Nephron (organoid): ENCODE results near the gene VIPR2.

ENCODE experiments used
- H3K27ac Mint-ChIP-seq, 3 experiments: 2 replicates each; pipeline ENCODE4 v1.8.0; 2020; ENCODE audit warnings: mixed read lengths in 3 of 3, mild to moderate bottlenecking in 2 of 3, moderate library complexity in 1 of 3
- H3K27me3 Mint-ChIP-seq: 2 replicates; pipeline ENCODE4 v1.8.0; 2021; ENCODE audit warnings: low read depth, mild to moderate bottlenecking, moderate library complexity, mixed read lengths
- H3K36me3 Mint-ChIP-seq: 2 replicates; pipeline ENCODE4 v1.8.0; 2020; ENCODE audit warnings: low read depth, mixed read lengths
- H3K4me1 Mint-ChIP-seq: 2 replicates; pipeline ENCODE4 v1.8.0; 2020; ENCODE audit warnings: mixed read lengths
- H3K4me3 Mint-ChIP-seq, 3 experiments: 2 replicates each; pipeline ENCODE4 v1.8.0; 2020; ENCODE audit warnings: mild to moderate bottlenecking in 3 of 3, mixed read lengths in 3 of 3, moderate library complexity in 2 of 3
- H3K9me3 Mint-ChIP-seq: 2 replicates; pipeline ENCODE4 v1.8.0; 2020; ENCODE audit warnings: mixed read lengths
- TF ChIP-seq, protein P1 (sequence below), 3 experiments: fragments of 200-600 bp; sonication (generic); IDR thresholded peaks; one replicate each; pipeline ENCODE4 v1.5.0; 2021; ENCODE audit warnings: antibody characterized with exemption in 3 of 3; ENCODE audit not compliant: unreplicated experiment in 3 of 3

VIPR2 gene

DNA sequence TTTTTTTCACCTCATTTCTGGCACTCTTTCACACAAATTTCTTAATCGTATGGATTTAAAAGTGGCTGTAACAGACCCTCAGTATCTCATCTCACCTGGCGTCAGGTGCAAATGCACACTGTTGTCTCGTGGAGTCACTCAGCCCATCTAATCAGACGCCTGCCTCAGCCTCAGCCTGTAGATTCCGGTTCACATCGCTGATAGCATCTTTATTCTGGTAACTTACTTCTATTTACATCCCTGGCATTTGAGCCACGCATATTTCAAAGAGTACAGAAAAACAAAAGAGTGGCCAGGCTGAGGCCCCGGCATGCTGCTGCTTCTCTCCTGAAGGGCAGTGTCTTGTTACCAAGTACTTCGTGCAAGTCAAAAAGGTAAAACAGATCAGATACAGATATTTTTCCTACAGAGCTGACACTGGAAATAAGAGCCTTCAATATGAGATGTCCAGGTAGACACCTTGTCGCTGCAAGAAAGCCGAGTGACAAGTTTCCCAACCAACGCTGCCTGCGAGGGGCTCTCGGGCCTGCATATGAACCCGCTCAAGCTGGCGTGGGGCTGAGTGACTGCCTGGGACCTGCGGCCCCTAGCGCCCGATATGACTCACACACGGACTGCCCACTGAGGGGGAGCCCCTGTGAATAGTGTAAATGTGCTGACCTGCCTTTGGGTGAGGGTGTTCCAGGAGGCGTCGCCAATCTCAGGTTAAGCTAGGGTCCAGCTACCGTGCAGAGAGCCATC lies 4.3 kb downstream of the VIPR2 start:
- Mint-ChIP-seq H3K27me3 (peaks cover 56% of the 10 kb centered on the region), H3K27ac (no peak overlapping the region), H3K36me3 (peaks cover 5% of the 10 kb centered on the region), H3K4me3 (no peak overlapping the region), H3K9me3 (peaks cover 2% of the 10 kb centered on the region), H3K4me1 (peaks cover 8% of the 10 kb centered on the region)
- TF ChIP-seq, protein P1, sequence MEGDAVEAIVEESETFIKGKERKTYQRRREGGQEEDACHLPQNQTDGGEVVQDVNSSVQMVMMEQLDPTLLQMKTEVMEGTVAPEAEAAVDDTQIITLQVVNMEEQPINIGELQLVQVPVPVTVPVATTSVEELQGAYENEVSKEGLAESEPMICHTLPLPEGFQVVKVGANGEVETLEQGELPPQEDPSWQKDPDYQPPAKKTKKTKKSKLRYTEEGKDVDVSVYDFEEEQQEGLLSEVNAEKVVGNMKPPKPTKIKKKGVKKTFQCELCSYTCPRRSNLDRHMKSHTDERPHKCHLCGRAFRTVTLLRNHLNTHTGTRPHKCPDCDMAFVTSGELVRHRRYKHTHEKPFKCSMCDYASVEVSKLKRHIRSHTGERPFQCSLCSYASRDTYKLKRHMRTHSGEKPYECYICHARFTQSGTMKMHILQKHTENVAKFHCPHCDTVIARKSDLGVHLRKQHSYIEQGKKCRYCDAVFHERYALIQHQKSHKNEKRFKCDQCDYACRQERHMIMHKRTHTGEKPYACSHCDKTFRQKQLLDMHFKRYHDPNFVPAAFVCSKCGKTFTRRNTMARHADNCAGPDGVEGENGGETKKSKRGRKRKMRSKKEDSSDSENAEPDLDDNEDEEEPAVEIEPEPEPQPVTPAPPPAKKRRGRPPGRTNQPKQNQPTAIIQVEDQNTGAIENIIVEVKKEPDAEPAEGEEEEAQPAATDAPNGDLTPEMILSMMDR (IDR thresholded peaks at IDR 0.05; ENCODE audit: unreplicated experiment in 3 of 3), result no peak

DNA sequence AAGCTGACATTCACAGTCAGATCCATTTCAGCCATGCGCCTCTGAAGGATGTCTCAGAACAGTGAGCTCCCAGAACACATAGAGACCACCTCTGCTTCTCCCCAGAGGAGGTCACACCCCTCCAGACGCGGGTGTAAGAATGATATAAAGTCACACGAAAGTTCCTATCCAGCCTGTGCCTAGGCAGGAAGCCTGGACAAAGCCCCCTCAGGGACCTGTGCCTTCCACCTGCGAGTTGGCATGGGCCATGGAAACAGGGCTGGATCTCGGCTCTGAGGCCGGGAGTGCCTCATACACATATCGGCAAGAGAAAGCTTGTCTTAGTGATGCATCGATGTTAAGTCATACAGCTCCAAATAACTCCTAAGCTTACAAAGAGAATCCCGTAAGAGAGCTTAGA lies 5.0 kb downstream of the VIPR2 start:
- H3K4me3 Mint-ChIP-seq, result no peak overlapping the region
- peaks cover 52% of the 10 kb centered on the region for H3K27me3 Mint-ChIP-seq
- TF ChIP-seq, protein P1 (IDR thresholded peaks at IDR 0.05; ENCODE audit: unreplicated experiment in 3 of 3), result no peak
- H3K27ac Mint-ChIP-seq, result no peak overlapping the region
- H3K36me3 Mint-ChIP-seq, result peaks cover 5% of the 10 kb centered on the region
- peaks cover 8% of the 10 kb centered on the region for H3K4me1 Mint-ChIP-seq
- H3K9me3 Mint-ChIP-seq, result peaks cover 2% of the 10 kb centered on the region

DNA sequence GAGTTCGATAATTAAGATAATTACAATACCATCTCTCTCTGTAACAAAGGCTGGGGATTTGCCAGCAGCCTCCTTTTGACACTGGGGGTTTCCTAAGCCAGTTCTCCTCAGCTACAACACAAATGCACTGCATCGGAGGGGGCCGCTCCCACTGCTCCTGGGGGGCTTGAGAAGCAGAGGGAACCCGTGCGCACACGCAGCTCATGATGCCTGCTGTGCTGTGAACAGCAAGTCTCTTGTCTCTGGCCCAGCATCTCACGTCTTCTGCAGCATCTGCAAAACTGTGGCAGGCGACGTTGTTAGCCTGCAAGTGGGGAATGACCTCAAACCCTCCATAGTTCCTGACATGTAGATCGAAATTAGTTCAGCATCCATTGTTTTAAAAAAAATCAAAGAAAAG lies 5.5 kb downstream of the VIPR2 start:
- Mint-ChIP-seq H3K4me1 (peaks cover 8% of the 10 kb centered on the region), H3K27me3 (peaks cover 51% of the 10 kb centered on the region), H3K9me3 (peaks cover 2% of the 10 kb centered on the region), H3K4me3 (no peak overlapping the region), H3K36me3 (peaks cover 5% of the 10 kb centered on the region), H3K27ac (no peak overlapping the region)
- TF ChIP-seq, protein P1 (IDR thresholded peaks at IDR 0.05; ENCODE audit: unreplicated experiment in 3 of 3), result no peak

DNA sequence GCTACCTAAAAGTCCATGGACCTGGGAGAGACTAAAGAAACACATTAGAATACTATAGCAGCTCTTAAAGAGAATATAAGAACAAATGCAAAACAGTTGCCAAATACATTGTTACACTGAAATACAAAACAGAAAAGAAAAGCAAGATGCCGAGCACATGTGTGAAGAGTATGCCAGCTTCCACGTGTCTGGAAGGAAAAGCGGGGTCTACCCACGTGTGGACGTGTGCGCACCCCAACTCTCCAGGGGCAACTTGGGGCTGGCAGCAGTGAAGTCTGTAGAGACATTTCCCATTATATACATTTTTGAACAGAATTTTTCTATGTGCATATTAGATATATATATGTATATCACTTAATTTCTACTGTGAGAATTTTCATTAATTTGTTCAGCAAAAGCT lies 6.2 kb downstream of the VIPR2 start:
- TF ChIP-seq, protein P1 (IDR thresholded peaks at IDR 0.05; ENCODE audit: unreplicated experiment in 3 of 3), result no peak
- H3K4me1 Mint-ChIP-seq, result peaks cover 8% of the 10 kb centered on the region
- H3K9me3 Mint-ChIP-seq, result peaks cover 2% of the 10 kb centered on the region

DNA sequence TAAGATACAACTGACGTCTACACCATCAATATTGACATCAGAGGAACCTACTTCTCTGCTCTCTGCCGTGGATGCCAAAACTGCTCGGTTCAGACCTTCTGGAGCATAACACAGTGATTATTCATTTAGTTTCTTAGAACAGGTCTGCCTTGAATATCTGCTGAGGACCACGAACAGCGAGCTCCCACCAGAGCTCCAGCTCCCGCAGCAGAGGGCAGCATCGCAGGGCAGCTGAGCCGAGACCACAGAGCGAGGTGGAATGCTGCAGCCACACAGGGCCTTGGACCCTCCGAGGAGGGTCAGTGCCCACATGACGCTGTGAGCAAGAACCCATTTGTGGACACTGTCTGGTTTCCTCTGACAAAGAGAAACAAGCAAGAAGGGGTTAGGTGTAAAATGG lies 6.8 kb downstream of the VIPR2 start:
- Mint-ChIP-seq H3K27me3 (peaks cover 40% of the 10 kb centered on the region), H3K9me3 (peaks cover 2% of the 10 kb centered on the region)
- TF ChIP-seq, protein P1 (IDR thresholded peaks at IDR 0.05; ENCODE audit: unreplicated experiment in 3 of 3), result no peak

More for the DNA sequence above, 6.2 kb downstream of the VIPR2 start:
- Mint-ChIP-seq H3K36me3 (peaks cover 5% of the 10 kb centered on the region), H3K27ac (no peak overlapping the region), H3K27me3 (peaks cover 44% of the 10 kb centered on the region), H3K4me3 (no peak overlapping the region)

DNA sequence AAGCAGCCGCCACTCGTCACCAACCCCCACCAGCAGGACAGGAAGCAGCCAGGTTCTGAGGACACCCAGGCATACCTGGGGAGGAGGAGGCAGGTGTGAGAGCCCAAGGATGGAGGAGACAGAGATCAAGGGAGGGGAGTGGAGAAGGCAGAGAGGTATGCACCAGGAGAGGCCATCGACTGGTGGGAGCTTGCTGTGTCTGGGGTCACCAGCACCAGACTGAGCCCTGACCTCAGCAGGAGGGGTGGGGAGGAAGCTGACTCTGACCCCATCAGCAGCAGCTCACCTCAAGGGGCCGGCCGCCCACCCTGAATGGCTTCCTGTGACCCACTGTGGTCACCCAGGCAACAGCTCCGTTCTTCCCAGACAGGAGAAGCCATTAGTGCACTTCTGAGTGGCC lies 7.8 kb downstream of the VIPR2 start:
- Mint-ChIP-seq H3K36me3 (peaks cover 5% of the 10 kb centered on the region), H3K27ac (no peak overlapping the region), H3K4me3 (no peak overlapping the region), H3K9me3 (peaks cover 2% of the 10 kb centered on the region), H3K27me3 (peaks cover 31% of the 10 kb centered on the region), H3K4me1 (peaks cover 5% of the 10 kb centered on the region)
- TF ChIP-seq, protein P1 (IDR thresholded peaks at IDR 0.05; ENCODE audit: unreplicated experiment in 3 of 3), result no peak

More for the DNA sequence above, 6.8 kb downstream of the VIPR2 start:
- H3K4me1 Mint-ChIP-seq, result peaks cover 8% of the 10 kb centered on the region
- H3K27ac Mint-ChIP-seq, result no peak overlapping the region
- no peak overlapping the region for H3K4me3 Mint-ChIP-seq
- peaks cover 5% of the 10 kb centered on the region for H3K36me3 Mint-ChIP-seq
